K562 (cell line): Measurements from ENCODE around the gene RAB4B. TPM values are rescaled to one million over a fixed set of nuclear protein-coding genes. Genes with fewer than 3 reads are reported as not detected.

Experiments
- MGA ChIP-seq: fragments of 450-650 bp; IDR thresholded peaks from 2 replicates; pipeline ENCODE4 v1.6.1; 2016; ENCODE audit warnings: mild to moderate bottlenecking, moderate library complexity
- polyA plus RNA-seq, 8 experiments: library from polyadenylated mRNA; depleted of rRNA in 4 of 8; stranded (reverse) in 5 of 8; unstranded in 3 of 8; fragments of >200 nt; fragmentation: Nextera tagmentation in 2 of 8; fragmentation: Illumina TruSeq in 1 of 8; extraction: Ambion mirVana in 2 of 8; extraction: Trizol in 1 of 8; gene quantifications; 2 replicates each; pipeline versions ENCODE4 v1.2.1 to v1.2.3, GENCODE V29; 2011 to 2014; ENCODE audit warnings: inconsistent platforms in 1 of 8, missing spikeins in 1 of 8
- total RNA-seq, 7 experiments: library from RNA; depleted of rRNA in 6 of 7; stranded (reverse); fragments of >200 nt in 6 of 7; fragmentation: Illumina TruSeq in 2 of 7; extraction: Trizol in 2 of 7; gene quantifications; 2 replicates each; pipeline versions ENCODE4 v1.2.1 to v1.2.3, GENCODE V29; 2011 to 2021; ENCODE audit warnings: low replicate concordance in 1 of 7

Gene RAB4B
- total and polyA plus RNA-seq, 9 of the 15 experiments (the other 6 are each of a cell fraction or from before 2014, with no cell fraction given), result 0.28 to 20.4 (median 9.0) TPM

- peak; percentile 39 for TF ChIP-seq MGA
- TF ChIP-seq, all 486 proteins: peak for 30; not testable (repeated sequence) for 456
These were observed 48.8 kb downstream of the RAB4B start (continued) for GRCh38 chr19:40826699-40827385.
